Measurements from ENCODE around the gene UBE2G1.

The UBE2G1 gene

DNA sequence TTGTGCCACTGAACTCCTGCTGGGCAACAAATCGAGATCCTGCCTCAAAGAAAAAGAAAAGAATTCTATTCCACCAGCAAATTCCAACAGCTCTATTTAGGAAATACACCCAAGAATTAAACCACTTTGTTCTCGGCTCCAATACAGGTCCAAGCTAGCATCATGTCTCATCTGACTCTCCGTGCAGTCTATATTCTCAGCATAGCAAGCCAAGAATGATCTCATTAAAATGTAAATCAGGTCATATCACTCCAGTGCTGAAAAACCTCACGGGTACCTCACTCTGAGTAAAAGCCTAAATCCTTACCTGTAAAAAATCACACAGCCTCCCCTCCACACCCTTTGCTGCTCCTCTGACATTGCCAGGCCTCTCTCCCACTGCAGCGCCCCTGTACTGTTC lies 23.9 kb downstream of the UBE2G1 start:
- TF ChIP-seq FOXP2 (optimal IDR thresholded peaks at IDR 0.05; ENCODE audit: borderline replicate concordance, extremely low read depth, extremely low read length, insufficient read depth), result no peak
- TF ChIP-seq POLR2AphosphoS5 (IDR thresholded peaks at IDR 0.05; ENCODE audit: low read depth, low read length), result no peak
- TF ChIP-seq TAF1 (IDR thresholded peaks at IDR 0.05; ENCODE audit: borderline replicate concordance, insufficient read depth, low read length), result no peak
- TF ChIP-seq REST (IDR thresholded peaks at IDR 0.05; ENCODE audit: insufficient read depth in 1 of 2, low read depth in 2 of 2, low read length in 2 of 2), result no peak
- TF ChIP-seq SIN3A (IDR thresholded peaks at IDR 0.05; ENCODE audit: borderline replicate concordance, insufficient read depth, low read length), result no peak

DNA sequence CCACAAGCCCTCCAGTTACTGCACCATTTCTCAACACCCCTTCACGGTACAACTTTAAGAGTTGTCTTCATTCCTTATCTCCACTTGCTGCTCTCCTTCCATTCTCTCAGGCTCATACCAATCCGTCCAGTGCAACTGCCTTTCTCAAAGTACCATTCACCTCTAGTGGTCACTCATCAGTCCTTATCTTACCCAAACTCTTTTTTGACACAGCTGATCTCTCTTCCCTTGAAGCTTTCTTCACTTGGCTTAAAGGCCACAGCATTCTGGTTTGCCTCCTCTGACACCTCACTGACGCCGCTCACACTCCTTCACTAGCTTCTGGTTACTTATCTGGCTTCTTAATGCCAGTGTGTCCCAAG lies 24.9 kb downstream of the UBE2G1 start:
- TF ChIP-seq POLR2AphosphoS5 (IDR thresholded peaks at IDR 0.05; ENCODE audit: low read depth, low read length), result no peak
- no peak for TF ChIP-seq TAF1 (IDR thresholded peaks at IDR 0.05; ENCODE audit: borderline replicate concordance, insufficient read depth, low read length)
- no peak for TF ChIP-seq SIN3A (IDR thresholded peaks at IDR 0.05; ENCODE audit: borderline replicate concordance, insufficient read depth, low read length)

GRCh38 chr17:4340914-4341615 lies 25.4 kb downstream of the UBE2G1 start:
- no peak for TF ChIP-seq POLR2AphosphoS5 (IDR thresholded peaks at IDR 0.05; ENCODE audit: low read depth, low read length)
- no peak for TF ChIP-seq TAF1 (IDR thresholded peaks at IDR 0.05; ENCODE audit: borderline replicate concordance, insufficient read depth, low read length)
- no peak for TF ChIP-seq REST (IDR thresholded peaks at IDR 0.05; ENCODE audit: insufficient read depth in 1 of 2, low read depth in 2 of 2, low read length in 2 of 2)
- no peak for TF ChIP-seq SIN3A (IDR thresholded peaks at IDR 0.05; ENCODE audit: borderline replicate concordance, insufficient read depth, low read length)
- TF ChIP-seq FOXP2 (optimal IDR thresholded peaks at IDR 0.05; ENCODE audit: borderline replicate concordance, extremely low read depth, extremely low read length, insufficient read depth), result no peak

DNA sequence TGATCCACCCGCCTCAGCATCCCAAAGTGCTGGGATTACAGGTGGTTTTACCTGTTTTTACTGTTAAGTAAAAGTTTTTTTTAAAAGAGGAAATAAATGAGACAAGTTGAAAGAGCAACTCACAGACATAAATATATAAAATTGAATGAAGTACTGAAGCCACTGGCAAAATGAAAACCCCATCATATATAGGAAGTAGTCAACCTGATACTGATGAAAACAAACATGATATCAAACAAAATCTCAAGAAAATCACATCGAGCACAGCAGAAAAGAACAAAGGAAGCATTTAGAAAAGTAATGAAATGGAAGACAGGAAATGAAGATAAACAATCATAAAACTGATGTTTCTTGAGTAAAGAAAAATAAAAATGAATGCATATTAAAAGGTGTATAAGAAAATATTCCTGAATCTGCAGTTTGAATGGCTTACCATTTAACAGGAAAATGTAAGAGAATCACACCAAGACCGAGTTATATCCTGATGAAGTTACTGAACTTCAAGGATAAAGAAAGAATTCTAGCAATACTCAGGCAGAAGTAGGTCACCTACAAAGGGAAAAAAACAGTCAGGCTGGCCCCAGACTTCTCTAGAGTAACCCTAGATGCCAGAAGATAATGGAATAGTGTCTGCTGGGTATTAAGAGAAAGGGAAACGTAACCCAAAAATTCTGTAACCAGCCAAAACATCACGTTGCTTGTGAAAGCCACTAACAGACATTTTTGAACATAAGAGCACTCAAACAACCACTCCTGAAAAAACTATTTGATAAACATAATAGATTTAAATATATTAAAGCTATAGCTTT lies 31.5 kb downstream of the UBE2G1 start:
- TF ChIP-seq SIN3A (IDR thresholded peaks at IDR 0.05; ENCODE audit: borderline replicate concordance, insufficient read depth, low read length) (no peak), TAF1 (IDR thresholded peaks at IDR 0.05; ENCODE audit: borderline replicate concordance, insufficient read depth, low read length) (no peak), REST (IDR thresholded peaks at IDR 0.05; ENCODE audit: insufficient read depth in 1 of 2, low read depth in 2 of 2, low read length in 2 of 2) (no peak), FOXP2 (optimal IDR thresholded peaks at IDR 0.05; ENCODE audit: borderline replicate concordance, extremely low read depth, extremely low read length, insufficient read depth) (no peak), POLR2AphosphoS5 (IDR thresholded peaks at IDR 0.05; ENCODE audit: low read depth, low read length) (no peak)

- no peak for TF ChIP-seq SIN3A (IDR thresholded peaks at IDR 0.05; ENCODE audit: borderline replicate concordance, insufficient read depth, low read length)
- no peak for TF ChIP-seq REST (IDR thresholded peaks at IDR 0.05; ENCODE audit: insufficient read depth in 1 of 2, low read depth in 2 of 2, low read length in 2 of 2)
- no peak for TF ChIP-seq FOXP2 (optimal IDR thresholded peaks at IDR 0.05; ENCODE audit: borderline replicate concordance, extremely low read depth, extremely low read length, insufficient read depth)
- TF ChIP-seq TAF1 (IDR thresholded peaks at IDR 0.05; ENCODE audit: borderline replicate concordance, insufficient read depth, low read length), result no peak
- no peak for TF ChIP-seq POLR2AphosphoS5 (IDR thresholded peaks at IDR 0.05; ENCODE audit: low read depth, low read length)
These were observed 32.1 kb downstream of the UBE2G1 start for GRCh38 chr17:4334332-4334731.
